ENCODE results near the gene NCOA7. TPM values are rescaled to one million over a fixed set of nuclear protein-coding genes. Genes with fewer than 3 reads are reported as not detected.
A peak's percentile ranks its signal among the peaks of the same experiment; 100 is the strongest.

NCOA7 gene
- total RNA-seq, 1 donor from 2014 or later: 21.1 TPM

GRCh38 chr6:125887372-125887771 lies 96.6 kb downstream of the NCOA7 start:
- no peaks in the 10 kb centered on the region for H3K27me3 ChIP-seq (ENCODE audit: control insufficient read depth, insufficient read depth, low read length)

GRCh38 chr6:125888989-125889656 lies 98.4 kb downstream of the NCOA7 start:
- DNase-seq (ENCODE audit: low read depth): no peak
- H3K4me3 ChIP-seq (ENCODE audit: low read depth, low read length): no peak overlapping the region
- peak; percentile 29 for TF ChIP-seq CTCF (IDR thresholded peaks at IDR 0.05; ENCODE audit: insufficient read depth, low read length, poor library complexity, severe bottlenecking)
- no peaks in the 10 kb centered on the region for H3K27me3 ChIP-seq (ENCODE audit: control insufficient read depth, insufficient read depth, low read length)
- H3K36me3 ChIP-seq (ENCODE audit: control insufficient read depth, insufficient read depth, low read length): no peaks in the 10 kb centered on the region

More at GRCh38 chr6:125887372-125887771, 96.6 kb downstream of the NCOA7 start:
- DNase-seq (ENCODE audit: low read depth): no peak
- Histone ChIP-seq H3K36me3 (ENCODE audit: control insufficient read depth, insufficient read depth, low read length) (no peaks in the 10 kb centered on the region), H3K4me3 (ENCODE audit: low read depth, low read length) (no peak overlapping the region)
- TF ChIP-seq CTCF (IDR thresholded peaks at IDR 0.05; ENCODE audit: insufficient read depth, low read length, poor library complexity, severe bottlenecking): no peak

GRCh38 chr6:125899726-125900182 lies 109.0 kb downstream of the NCOA7 start:
- DNase-seq (ENCODE audit: low read depth): peak; percentile 71
- TF ChIP-seq CTCF (IDR thresholded peaks at IDR 0.05; ENCODE audit: insufficient read depth, low read length, poor library complexity, severe bottlenecking): peak; percentile 32
- H3K4me3 ChIP-seq (ENCODE audit: low read depth, low read length): no peak overlapping the region
- H3K36me3 ChIP-seq (ENCODE audit: control insufficient read depth, insufficient read depth, low read length): no peaks in the 10 kb centered on the region
- H3K27me3 ChIP-seq (ENCODE audit: control insufficient read depth, insufficient read depth, low read length): no peaks in the 10 kb centered on the region

GRCh38 chr6:125904871-125905270 lies 114.1 kb downstream of the NCOA7 start:
- H3K36me3 ChIP-seq (ENCODE audit: control insufficient read depth, insufficient read depth, low read length): no peaks in the 10 kb centered on the region
- no peak overlapping the region for H3K4me3 ChIP-seq (ENCODE audit: low read depth, low read length)
- DNase-seq (ENCODE audit: low read depth): peak; percentile 91
- H3K27me3 ChIP-seq (ENCODE audit: control insufficient read depth, insufficient read depth, low read length): no peaks in the 10 kb centered on the region
- TF ChIP-seq CTCF (IDR thresholded peaks at IDR 0.05; ENCODE audit: insufficient read depth, low read length, poor library complexity, severe bottlenecking): no peak

- DNase-seq (ENCODE audit: low read depth): no peak
- no peak overlapping the region for H3K4me3 ChIP-seq (ENCODE audit: low read depth, low read length)
- H3K36me3 ChIP-seq (ENCODE audit: control insufficient read depth, insufficient read depth, low read length): no peaks in the 10 kb centered on the region
- TF ChIP-seq CTCF (IDR thresholded peaks at IDR 0.05; ENCODE audit: insufficient read depth, low read length, poor library complexity, severe bottlenecking): peak; percentile 70
- no peaks in the 10 kb centered on the region for H3K27me3 ChIP-seq (ENCODE audit: control insufficient read depth, insufficient read depth, low read length)
Observed at GRCh38 chr6:125906158-125906998, 115.6 kb downstream of the NCOA7 start.

All from kidney epithelial cell (primary cell).